ENCODE results near the gene TRAPPC3.

TRAPPC3 gene

DNA sequence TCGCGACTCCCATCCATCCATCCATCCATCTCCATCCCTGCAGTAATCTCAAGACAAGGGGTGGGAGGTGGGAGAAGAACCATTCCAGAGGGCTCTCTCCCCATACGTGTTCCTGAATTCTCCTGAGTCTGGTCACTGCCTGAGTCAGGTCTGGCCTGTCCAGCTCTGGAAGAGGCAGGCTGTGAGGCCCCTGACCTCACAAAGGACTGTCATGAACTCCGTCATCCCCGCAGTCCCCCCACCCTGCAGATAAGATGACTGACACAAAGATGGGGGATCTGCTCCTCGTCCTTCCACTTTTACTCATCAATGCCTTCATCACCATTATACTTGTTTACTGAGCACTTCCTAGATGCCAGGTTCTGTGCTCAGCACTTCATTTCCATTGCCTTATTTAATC is 5.0 kb upstream of the TRAPPC3 start:
- DNase-seq (ENCODE audit: low read depth in 2 of 2): no peak

DNA sequence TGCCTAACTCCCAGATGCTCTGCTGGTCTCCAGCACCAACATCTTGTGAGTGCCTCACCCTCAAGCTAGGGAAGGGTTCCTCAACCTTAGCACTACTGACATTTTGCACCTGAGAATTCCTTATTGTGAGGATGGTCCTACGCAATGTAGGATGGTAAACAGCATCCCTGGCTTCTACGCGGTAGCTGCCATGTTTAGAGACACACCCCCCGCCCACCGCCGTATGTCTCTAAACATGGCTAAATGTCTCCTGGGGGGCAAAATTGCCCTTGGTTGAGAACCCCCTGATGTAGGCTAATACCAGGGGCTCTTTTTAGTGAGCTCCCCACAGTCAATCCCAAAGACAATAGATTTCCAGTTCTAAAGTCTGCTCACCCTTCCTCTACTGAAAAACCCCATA is 4.2 kb upstream of the TRAPPC3 start:
- DNase-seq (ENCODE audit: low read depth in 2 of 2): no peak

DNA sequence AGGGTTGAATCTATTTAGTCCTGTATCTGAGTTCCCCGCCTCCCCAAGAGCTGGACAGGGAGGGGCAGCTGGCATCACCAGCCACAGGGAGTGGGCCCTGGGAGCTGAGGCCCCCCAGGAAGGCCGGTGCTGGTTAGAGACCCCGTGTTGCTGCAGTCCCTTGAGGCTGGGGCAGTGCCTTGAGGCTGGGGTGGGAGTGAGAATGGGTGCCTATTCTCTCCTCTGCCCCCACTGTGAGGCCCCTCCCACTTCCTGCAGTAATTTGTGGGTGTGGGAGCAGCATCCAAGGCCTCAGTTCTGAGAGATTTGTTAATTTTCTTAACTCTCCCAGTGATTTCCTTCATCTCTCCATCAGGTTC is 2.5 kb upstream of the TRAPPC3 start:
- DNase-seq (ENCODE audit: low read depth in 2 of 2): peak in 1 of 2 donors; percentile 46

DNA sequence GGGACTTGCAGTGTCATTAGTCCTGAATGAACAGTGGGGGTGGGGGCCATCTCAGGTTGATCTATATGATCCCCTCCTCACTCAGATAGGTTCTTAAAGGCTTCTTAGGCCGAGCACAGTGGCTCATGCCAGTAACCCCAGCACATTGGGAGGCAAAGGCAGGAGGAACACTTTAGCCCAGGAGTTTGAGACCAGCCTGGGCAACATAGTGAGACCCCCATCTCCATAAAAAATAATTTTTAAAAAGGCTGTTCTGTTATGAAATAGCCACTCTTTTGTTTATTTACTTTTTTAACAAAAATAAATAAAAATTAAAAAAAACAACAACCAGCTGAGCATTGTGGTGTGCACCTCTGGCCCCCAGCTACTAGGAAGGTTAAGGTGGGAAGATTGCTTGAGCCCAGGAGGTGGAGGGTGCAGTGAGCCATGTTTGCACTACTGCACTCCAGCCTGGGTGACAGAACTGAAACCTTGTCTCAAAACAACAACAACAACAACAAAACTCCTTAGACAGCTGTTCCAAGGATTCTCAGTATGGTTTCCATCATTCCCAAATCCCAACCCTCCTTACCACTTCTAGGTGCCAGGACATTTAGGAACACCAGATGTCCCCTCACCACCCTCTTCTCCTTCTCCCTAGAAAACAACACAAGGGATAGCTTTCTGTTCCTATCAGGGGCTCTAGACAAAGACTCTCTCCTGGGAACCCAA is 2.0 kb upstream of the TRAPPC3 start:
- DNase-seq (ENCODE audit: low read depth in 2 of 2): no peak

DNA sequence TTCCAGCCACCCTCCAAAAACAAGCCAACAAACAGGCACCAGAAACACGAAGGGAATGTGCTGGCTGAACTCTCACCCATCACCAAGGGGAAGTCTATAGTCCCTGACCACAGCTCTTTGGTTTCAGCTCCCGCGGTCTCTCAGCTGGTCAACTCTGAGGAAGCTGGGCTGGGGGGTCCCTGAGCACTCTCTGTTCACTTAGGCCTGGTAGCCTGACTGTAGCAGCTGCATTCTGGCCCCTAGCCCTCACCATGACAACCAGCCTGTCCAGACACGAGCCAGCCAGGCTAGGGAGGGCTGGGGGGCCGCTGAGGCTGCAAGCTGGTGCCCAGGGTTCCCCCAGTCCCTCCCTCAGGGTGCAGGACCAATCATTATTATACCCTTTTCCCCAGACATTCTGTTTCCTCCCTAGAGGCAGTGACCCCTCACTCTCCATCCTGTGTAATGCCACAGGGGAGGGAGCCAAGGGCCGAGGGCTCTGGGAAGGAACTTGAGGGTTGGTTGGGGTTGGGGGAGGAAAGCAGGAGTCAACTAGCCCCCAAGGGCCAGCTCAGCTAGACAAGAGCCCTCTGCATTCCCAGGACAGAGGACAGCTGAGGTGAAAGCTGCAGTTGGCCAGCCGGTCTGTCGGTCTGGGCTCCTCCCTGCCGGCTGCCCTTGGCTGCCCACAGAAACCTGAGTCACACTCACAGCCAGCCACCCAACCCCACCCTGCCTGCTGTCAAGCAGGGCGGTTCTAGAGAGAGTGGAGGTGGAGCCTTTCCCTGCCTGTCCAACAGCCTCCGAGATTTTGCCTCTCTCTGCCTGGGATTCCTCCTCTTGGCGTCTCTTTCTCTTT is 1.2 kb upstream of the TRAPPC3 start:
- DNase-seq (ENCODE audit: low read depth in 2 of 2): peak; percentile 43 to 47

DNA sequence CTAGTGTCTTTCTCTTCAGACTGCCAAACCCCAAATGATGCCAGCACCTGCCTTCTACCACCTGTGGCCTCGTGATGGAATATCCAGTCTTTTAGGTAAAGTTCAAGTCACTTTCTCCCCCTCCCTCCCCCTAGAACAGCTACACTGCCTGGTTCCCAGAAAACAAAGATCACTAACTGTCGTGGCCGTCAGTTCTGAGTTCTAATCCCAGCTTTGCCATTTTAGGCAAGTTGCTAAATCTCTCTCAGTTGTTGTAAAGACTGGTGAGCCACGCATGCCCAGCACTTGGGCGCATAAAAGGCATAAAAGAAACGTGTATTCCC is 648 bp upstream of the TRAPPC3 start:
- no peak for DNase-seq (ENCODE audit: low read depth in 2 of 2)

DNA sequence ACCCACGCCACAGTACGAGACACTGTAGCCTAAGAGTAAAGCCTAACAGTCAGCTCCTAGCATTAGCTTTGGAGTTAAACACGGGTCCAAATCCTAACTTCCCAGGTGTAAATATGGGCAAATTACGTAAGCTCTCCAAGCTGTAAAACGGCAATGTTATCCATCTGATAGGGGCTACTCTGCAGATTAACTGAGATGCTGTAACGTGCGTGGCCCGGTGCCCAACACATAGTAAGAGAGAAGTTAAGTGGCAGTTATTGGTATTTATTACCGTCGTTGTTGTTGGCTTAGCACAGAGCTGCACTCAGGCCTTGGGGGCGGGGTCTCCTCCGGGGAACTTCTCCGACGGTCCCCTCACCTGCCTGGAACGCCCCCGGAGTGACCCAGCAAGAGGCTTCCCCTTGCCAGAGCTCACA is 457 bp downstream of the TRAPPC3 start:
- DNase-seq (ENCODE audit: low read depth in 2 of 2): no peak

DNA sequence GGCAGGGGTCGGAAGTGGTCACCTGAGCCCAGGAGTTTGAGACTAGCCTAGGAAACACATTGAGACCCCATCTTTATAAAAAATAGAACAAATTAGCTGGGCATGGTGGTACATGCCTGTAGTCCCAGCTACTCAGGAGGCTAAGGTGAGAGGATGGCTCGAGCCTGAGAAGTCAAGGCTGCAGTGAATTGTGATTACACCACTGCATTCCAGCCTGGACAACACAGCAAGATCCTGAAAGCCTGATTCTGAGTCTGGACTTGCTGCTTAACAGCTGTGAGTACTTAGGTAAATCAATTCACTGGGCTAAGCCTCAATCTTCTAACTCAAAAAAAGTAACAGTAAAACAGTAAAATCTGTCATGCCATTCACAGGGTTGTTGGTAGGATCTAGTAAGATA is 4.9 kb downstream of the TRAPPC3 start:
- DNase-seq (ENCODE audit: low read depth in 2 of 2): no peak

DNA sequence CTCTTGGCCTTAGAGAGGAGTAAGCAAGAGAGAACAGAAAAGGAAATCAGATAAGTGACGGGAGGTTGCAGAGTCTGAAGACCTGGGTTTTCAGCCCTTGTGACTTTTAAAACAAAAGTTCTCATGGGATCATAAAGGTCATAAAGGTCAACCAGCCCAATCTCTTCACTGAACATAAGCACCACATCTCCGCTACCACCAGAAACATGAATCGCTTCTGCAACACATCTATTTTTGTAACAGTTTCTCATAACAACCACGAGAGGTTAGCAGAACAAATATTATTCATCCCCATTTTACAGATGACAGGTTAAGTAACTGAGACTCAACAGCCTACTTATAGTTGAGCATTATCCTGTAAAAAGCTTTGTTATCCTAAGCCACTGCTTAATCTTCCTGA is 5.9 kb downstream of the TRAPPC3 start:
- DNase-seq (ENCODE audit: low read depth in 2 of 2): no peak

DNA sequence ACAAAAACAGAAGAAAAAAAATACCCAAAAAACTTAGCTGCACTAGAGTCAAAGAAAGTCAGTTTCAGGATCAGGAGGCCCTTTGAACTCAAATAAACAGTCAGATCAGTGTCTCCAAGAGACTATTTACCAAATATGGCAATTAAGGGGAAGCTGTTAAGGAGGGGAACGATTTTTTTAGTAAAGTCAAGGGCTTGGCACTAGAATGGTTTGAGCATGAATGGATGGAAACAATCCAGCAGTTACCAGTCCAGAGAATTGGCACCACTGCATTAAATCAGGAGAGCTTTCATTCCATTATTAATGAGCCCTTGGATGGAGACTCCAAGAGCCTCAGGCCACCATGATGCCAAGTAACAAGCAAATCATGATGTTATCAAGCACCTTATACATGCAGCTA is 7.2 kb downstream of the TRAPPC3 start:
- DNase-seq (ENCODE audit: low read depth in 2 of 2): no peak

DNA sequence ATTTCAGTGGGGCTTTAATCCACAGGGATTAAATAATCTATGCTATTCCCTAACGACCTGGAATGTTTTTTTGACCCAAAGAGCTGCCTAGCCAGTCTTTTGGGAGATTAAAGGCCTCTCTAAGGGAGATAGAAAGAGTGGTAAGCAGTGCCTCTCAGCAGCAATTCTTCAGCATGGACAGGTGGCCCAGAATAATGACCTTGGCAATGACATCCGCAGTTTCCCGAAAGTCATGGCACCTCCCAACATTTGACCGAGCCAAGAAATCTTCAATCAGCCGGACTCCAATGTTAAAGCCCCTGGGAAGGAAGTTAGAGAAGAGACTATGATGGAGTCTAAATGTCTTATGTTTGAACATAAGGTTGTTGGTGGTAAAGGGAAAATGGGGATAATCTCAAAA is 9.8 kb downstream of the TRAPPC3 start:
- no peak for DNase-seq (ENCODE audit: low read depth in 2 of 2)

DNA sequence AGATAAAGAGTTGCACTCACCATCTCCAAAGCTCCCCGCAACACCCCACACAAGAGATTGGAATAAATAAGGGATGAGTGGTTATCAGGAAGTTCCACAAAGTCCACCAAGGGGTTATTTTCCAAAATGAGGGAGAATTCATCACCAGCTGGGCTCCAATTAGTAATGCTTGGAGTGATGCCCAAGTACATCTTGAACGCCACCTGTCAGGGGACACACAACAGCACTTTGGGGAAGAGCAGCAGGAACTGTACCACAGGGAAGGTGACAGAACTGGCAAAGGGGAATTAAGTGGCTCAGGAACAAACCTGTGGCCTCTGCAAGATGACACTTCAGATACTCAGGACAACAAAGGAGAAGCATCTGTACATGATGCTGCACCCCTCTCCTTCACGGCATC is 11.5 kb downstream of the TRAPPC3 start:
- DNase-seq (ENCODE audit: low read depth in 2 of 2): no peak

DNA sequence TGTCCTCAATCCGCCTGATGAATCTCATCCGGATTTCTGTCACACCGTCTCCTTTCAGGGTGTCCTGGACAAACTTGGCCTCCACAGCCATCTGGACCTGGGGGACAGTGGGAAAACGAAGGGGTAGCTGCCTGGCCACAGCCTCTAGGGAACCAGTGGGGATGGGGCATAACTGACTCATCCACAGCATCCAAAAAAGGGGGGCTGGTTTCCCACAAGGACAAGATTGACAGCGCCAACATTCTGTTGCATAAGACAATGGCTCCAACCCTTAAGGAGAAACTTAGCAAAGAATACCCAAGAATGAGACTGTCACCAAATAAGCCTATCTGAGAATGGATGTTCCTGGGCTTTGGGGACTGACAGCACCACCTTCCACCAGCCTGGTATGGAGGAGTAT is 12.1 kb downstream of the TRAPPC3 start:
- no peak for DNase-seq (ENCODE audit: low read depth in 2 of 2)

DNA sequence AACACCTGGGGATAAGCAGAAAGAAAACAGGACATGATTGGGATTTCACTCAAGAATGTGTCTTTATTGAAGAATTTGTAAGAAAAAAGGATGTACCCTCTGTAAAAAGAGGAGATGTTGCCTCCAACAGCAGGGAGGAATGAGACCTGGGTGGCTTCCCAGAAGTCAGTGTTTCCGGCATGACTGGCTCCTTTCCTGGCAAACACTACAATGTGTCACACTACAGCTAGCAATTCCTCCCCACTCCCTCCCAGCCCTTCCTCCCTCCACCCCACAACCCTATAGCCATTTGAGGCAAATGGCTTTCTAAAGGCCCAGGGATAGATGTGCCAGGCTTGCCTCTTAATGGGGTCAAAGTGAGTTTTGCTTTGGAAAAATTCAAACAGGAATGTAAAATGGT is 12.8 kb downstream of the TRAPPC3 start:
- no peak for DNase-seq (ENCODE audit: low read depth in 2 of 2)

DNA sequence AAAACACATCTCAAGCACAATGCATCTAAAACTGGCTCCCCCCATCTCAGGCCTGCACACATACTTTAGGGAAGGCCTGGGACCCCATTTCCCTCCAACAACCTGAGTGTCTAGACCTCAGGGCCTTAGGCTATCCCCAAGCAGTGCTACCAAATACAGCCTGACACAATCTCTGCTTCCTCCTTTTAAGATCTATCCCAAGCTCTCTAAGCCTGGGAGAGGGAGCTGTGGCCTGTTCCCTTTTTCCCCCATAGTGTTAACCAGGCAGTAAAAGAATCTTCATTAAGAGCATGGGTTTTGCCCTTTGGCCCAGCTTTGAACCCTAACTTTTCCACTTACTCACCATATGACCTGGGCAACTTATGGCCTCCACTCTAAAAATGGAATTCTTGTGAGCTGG is 13.5 kb downstream of the TRAPPC3 start:
- no peak for DNase-seq (ENCODE audit: low read depth in 2 of 2)

DNA sequence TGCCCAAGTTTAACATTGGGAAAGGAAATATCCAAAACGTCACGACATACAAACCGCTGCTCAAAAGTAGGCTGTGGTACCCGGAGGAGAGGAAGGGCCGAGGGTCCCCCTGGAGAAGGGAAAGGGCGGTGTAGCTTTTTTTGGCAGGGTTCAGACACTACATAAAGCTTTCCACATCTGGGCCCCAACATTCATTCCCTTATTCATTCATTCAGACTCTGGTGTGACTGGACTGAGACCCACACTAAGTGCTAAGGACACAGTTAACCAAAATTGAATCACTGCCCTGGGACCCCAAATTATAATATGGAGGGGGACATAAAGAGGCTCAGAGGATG is 14.0 kb downstream of the TRAPPC3 start:
- DNase-seq (ENCODE audit: low read depth in 2 of 2): no peak

DNA sequence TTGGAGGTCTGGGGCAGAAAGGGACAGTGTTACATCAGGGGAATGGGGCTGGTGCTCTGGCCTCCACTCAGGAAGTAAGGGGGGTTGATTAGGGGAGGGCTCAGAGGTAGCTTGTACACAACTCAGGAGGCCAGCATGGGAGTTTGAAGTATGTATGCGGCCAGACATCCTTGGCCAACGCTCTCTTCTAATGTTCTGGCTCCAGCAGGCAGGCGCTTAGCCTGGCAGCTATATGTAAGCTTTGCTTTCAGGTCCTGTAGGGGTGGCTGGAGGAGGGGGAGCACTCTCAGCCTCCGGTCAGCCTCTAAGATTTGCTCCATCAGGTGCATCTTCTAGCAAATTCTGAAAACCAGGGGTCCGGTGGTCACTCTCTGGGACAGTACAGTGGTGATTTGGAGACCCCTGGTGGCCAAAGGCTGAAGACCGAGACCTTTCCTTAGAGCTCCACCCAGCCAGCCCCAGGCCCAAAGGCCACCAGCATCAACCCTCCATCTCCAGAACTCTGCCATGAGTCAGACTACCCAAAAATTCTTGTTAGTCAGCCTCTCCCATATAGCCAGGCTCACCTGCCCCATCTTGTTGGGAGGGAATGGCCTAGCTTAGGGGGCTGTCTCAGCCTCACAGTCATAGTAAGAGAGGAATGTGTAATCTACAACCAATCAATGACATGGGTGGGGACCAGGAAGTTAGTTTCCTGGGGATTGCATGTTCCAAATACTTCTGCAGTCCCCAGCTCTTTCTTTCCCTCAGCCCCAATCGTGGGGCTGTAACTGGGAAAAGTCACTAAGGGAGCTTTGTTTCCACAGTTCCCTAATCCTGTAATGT is 14.6 kb downstream of the TRAPPC3 start:
- DNase-seq (ENCODE audit: low read depth in 2 of 2): no peak

DNA sequence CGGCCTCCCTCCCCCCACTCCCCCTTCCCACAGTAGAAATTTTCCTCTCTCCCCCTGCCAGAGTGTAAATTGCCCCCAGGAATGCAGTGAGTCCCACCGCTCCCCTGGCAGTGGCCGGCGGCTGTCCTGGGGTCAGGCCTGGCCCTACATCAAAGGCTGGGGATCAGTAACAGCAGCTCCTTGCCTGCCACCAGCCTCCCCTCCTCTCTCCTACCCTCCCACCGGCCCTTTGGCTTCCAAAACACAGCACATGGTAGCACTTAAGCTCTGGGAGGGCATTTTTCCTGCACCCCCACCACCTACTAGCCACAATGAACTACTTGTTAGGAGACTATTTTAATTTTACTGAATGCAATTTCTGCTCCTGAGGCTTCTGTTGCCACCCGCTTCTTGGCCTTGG is 15.3 kb downstream of the TRAPPC3 start:
- DNase-seq (ENCODE audit: low read depth in 2 of 2): no peak

DNA sequence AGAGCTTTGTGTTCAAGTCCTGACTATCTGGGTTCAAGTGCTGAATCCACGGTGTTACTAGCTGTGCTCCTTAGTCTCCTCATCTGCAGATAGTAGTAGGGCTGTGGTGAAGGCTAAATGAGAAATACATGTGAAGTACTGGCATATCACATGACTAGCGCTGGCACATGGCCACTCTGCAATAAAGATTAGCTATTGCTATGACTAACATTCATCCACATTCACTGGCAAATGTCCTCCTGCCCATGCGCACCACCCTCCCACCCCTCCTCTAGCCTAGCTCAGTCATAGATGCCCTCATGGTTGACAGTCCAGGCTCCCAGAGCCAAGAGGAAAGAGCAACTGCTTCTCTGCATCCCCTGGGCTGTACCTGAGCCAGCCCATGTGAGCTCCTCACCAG is 15.8 kb downstream of the TRAPPC3 start:
- DNase-seq (ENCODE audit: low read depth in 2 of 2): no peak

DNA sequence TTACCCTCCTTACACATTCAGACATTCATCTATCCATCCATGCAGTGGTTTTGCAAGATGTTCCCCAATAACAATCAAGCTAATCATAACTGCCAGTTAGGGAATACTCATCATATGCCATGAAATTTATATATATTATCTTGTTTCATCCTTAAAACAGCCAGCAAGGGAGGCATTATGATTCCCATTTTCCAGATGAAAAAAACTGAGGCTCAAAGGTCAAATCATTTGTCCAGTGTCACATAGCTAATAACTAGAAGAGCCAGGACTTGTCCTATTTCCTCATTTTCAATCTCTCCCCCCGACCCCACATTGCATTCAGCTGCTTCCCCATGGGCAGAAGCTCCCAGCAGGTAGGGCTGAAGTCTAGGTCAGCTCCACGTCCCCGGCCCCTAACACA is 17.3 kb downstream of the TRAPPC3 start:
- DNase-seq (ENCODE audit: low read depth in 2 of 2): no peak

DNA sequence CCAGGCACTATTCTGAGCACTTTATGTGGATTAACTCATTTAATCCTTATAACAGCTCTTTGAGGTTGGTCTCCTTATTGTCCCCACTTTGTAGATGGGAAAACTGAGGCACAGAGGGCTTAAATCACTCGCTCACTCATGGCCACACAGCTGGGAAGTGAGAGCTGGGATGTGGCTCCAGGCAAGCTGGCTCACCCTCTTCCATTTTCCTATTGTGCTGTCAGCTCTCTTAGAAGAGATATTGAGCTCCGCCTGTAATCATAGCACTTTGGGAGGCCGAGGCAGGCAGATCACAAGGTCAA is 20.4 kb downstream of the TRAPPC3 start:
- DNase-seq (ENCODE audit: low read depth in 2 of 2): no peak

DNA sequence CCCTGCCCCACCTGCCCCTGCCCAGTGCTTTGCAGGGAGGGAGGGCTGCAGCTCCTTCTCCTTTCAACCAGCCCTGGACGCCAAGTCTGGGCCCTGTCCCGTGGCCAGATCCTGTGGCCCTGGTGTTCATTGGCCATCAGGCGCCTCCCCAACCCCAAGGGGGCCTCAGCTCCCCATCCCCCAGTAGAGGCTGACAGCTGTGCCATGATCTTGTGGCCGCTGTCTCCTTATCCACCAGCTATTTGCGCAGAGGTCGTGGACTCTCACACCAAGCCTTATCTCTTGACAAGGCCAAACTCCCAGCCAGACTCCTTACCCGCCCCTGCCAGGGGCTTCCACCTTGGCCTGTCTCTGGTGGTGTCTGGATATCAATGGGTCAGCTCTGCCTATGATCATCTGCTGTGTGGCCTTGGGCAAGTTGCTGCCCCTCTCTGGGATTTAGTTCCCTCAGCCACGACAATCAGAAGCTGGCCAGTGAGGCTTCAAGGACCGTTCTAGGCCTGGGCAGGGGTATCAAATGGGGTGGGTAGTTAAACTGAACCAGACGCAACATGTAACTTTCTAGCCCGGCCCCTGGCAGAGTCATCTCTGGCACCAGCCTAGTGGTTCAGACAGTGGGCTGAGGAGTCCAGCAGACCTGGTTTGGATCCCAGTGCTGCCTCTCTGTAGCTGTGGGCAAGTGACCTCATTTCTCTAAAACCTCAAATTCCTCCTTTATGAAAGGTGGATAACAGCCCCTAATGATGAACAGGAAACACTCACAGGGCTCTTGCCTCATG is 21.0 kb downstream of the TRAPPC3 start:
- DNase-seq (ENCODE audit: low read depth in 2 of 2): no peak

All from stimulated activated CD4-positive, alpha-beta T cell treated with anti-CD3 and anti-CD28 coated beads, Interleukin-1b, Interleukin-23, amount 100 ng/mL, for 4 hours (primary cell).